WERI-Rb-1 (cell line): ENCODE measurements around the gene LRRTM4.

ENCODE experiments used
- DNase-seq: peaks from one replicate; pipeline ENCODE4 v3.0.0-alpha.2; 2020
- H3K27ac ChIP-seq: fragments of 250-450 bp; sonication (Bioruptor Pico); 2 replicates; pipeline ENCODE4 v1.5.1; 2020; ENCODE audit warnings: mild to moderate bottlenecking, moderate library complexity
- H3K27me3 ChIP-seq: fragments of 250-450 bp; sonication (Bioruptor Pico); 2 replicates; pipeline ENCODE4 v1.5.1; 2021; ENCODE audit warnings: mild to moderate bottlenecking, low read depth, moderate library complexity; ENCODE audit not compliant: insufficient read depth, severe bottlenecking
- H3K36me3 ChIP-seq: fragments of 250-450 bp; sonication (Bioruptor Pico); 2 replicates; pipeline ENCODE4 v1.5.1; 2020; ENCODE audit warnings: mild to moderate bottlenecking, moderate library complexity
- H3K4me3 ChIP-seq: 2 replicates; pipeline ENCODE4 v1.5.1; 2011; ENCODE audit warnings: low read depth, mild to moderate bottlenecking, control low read depth, low read length
- H3K9me3 ChIP-seq: fragments of 250-450 bp; sonication (Bioruptor Pico); 2 replicates; pipeline ENCODE4 v1.5.1; 2021; ENCODE audit warnings: mild to moderate bottlenecking, moderate library complexity; ENCODE audit not compliant: severe bottlenecking
- TF ChIP-seq, protein P1 (sequence below): IDR thresholded peaks from 2 replicates; pipeline ENCODE4 v1.5.1; 2011; ENCODE audit warnings: low read depth, mild to moderate bottlenecking, control low read depth, inconsistent platforms, low read length

Gene LRRTM4

DNA sequence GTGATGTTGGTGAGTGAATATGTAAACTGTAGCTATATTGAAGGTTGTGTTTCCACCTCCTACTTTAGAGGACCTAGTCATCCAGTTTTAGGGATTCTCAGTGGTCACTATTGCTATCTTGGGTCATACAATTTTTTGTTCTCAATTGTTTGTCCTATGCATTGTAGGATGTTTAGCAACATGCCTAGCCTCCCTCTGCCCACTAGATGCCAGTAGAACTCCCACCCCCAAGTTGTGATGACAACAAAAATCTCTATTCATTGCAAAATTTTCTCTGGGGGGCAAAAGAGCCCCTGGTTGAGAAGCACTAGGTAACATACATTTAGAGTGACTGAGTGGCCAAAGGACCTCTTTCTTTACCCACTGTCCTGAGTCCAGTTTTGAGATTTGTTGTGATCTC is 87.3 kb downstream of the LRRTM4 start:
- Histone ChIP-seq H3K36me3 (no peaks in the 10 kb centered on the region), H3K9me3 (no peaks in the 10 kb centered on the region), H3K27ac (no peak overlapping the region), H3K27me3 (no peaks in the 10 kb centered on the region), H3K4me3 (no peak overlapping the region)
- TF ChIP-seq, protein P1, sequence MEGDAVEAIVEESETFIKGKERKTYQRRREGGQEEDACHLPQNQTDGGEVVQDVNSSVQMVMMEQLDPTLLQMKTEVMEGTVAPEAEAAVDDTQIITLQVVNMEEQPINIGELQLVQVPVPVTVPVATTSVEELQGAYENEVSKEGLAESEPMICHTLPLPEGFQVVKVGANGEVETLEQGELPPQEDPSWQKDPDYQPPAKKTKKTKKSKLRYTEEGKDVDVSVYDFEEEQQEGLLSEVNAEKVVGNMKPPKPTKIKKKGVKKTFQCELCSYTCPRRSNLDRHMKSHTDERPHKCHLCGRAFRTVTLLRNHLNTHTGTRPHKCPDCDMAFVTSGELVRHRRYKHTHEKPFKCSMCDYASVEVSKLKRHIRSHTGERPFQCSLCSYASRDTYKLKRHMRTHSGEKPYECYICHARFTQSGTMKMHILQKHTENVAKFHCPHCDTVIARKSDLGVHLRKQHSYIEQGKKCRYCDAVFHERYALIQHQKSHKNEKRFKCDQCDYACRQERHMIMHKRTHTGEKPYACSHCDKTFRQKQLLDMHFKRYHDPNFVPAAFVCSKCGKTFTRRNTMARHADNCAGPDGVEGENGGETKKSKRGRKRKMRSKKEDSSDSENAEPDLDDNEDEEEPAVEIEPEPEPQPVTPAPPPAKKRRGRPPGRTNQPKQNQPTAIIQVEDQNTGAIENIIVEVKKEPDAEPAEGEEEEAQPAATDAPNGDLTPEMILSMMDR, result peak; percentile 62
- no peak for DNase-seq

DNA sequence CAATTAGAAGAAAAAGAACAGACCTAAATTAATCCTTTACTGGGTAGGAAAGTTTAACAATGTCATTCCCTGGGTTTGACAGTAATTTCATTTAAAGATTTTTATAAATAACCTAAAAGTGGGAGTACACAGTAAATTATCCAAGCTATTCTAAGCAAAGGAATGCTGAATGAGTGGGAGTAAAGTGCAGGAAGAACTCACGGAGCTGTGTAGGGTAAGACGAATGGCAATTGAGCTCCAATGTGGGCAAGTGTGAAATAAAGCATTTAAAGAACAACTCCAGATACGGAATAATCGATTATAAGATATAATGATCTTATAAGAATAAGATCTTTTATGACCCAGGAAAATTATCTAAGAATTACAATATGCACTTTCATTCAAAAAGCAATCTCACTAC is 93.2 kb downstream of the LRRTM4 start:
- H3K4me3 ChIP-seq, result no peak overlapping the region
- no peaks in the 10 kb centered on the region for H3K36me3 ChIP-seq
- H3K27me3 ChIP-seq, result no peaks in the 10 kb centered on the region
- no peak for DNase-seq
- no peak overlapping the region for H3K27ac ChIP-seq
- TF ChIP-seq, protein P1, result no peak
- no peaks in the 10 kb centered on the region for H3K9me3 ChIP-seq

DNA sequence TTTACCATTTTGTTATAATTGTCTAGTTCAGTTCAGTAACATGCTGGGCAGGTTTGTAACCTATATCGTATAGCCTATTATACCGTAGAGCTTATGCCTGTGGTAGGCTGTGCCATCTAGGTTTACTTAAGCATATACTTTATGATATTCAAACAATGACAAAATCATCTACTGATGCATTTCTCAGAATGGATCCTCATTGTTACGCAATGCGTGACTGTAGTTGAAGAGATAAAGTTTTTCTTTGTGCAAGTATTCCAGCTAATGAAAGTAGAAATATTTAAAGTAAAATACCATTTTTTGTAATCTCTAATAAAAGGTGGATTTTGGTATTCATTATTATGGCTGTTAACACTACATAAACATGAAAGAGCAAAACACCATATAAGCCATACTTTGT is 100.2 kb downstream of the LRRTM4 start:
- TF ChIP-seq, protein P1, result no peak
- no peak overlapping the region for H3K4me3 ChIP-seq
- no peaks in the 10 kb centered on the region for H3K36me3 ChIP-seq
- no peaks in the 10 kb centered on the region for H3K27me3 ChIP-seq
- H3K9me3 ChIP-seq, result no peaks in the 10 kb centered on the region
- DNase-seq, result no peak
- H3K27ac ChIP-seq, result no peak overlapping the region

DNA sequence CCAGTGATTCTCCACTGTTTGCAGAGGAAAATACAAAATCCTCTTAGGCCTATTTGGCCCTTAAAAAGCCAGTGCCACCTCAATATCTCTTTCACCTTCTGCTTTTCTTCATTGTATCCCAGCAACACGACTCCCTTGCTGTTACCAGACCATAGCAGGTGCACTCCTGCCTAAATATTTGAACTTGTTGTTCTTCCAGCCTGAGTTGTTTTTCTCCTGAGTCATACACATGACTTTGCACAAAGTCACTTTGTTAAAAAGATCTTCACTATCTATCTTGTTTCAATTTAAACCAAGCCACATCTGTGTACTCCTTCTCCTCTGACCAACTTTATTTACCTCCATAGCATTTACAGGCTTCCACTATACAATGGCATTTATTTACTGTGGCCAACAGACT is 103.6 kb downstream of the LRRTM4 start:
- Histone ChIP-seq H3K9me3 (no peaks in the 10 kb centered on the region), H3K4me3 (no peak overlapping the region), H3K27me3 (no peaks in the 10 kb centered on the region), H3K36me3 (no peaks in the 10 kb centered on the region), H3K27ac (no peak overlapping the region)
- DNase-seq, result no peak
- TF ChIP-seq, protein P1, result no peak

DNA sequence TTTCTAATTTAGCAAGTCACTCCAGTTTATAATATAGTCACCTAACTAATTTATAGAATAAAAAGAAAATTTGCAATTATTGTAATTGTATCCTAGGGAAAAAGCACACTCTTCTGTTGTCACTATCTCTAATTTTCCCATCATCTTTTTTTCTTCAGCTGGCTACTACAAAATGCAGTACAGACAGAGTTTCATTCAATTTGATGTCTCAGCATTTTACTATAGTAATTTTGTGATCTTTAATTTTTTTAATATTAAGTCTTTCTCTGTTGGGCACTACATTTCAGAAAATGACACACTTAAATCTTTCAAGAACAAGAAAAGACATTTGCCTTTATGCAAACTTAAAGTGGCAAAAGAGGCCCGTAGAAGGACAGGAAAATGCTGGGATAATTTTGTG is 118.0 kb downstream of the LRRTM4 start:
- H3K36me3 ChIP-seq, result no peaks in the 10 kb centered on the region
- TF ChIP-seq, protein P1, result no peak
- H3K4me3 ChIP-seq, result no peak overlapping the region
- H3K27me3 ChIP-seq, result no peaks in the 10 kb centered on the region
- no peak overlapping the region for H3K27ac ChIP-seq
- DNase-seq, result no peak
- no peaks in the 10 kb centered on the region for H3K9me3 ChIP-seq

DNA sequence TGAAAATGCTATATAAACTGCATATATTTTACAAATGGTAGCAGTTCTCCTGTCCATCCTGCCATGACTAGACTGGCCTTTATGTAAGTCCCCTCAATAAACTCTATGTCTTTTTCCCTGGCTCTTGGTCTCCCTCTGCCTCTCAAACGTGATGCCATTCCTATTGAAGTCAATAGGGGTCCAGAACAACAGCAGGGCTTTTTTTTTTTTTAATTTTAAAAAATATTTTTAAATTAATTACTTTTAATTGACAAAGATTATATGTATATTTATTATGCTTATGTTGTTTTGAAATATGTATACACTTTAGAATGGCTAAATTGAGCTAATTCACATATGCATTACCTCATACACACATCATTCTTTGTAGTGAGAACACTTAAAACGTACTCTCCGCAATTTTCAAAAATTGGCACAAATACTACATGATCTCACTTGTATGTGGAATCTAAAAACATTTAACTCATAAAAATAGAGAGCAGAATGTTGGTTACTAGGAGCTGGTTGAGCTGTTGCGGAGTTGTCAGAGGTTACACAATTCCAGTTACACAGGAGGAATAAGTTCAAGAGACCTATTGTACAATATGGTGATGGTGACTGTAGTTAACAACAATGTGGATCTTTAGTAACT is 123.1 kb downstream of the LRRTM4 start:
- no peak for DNase-seq
- no peaks in the 10 kb centered on the region for H3K36me3 ChIP-seq
- TF ChIP-seq, protein P1, result no peak
- H3K4me3 ChIP-seq, result no peak overlapping the region
- H3K27ac ChIP-seq, result no peak overlapping the region
- H3K9me3 ChIP-seq, result no peaks in the 10 kb centered on the region
- no peaks in the 10 kb centered on the region for H3K27me3 ChIP-seq
